T-helper 2 cell (primary cell): ENCODE data around the gene MSLN.

ENCODE experiments used
- DNase-seq, 5 experiments: peaks; one replicate each; pipeline versions ENCODE4 v3.0.0 to v3.0.0-alpha.2; 2012 to 2022

Gene MSLN

DNA sequence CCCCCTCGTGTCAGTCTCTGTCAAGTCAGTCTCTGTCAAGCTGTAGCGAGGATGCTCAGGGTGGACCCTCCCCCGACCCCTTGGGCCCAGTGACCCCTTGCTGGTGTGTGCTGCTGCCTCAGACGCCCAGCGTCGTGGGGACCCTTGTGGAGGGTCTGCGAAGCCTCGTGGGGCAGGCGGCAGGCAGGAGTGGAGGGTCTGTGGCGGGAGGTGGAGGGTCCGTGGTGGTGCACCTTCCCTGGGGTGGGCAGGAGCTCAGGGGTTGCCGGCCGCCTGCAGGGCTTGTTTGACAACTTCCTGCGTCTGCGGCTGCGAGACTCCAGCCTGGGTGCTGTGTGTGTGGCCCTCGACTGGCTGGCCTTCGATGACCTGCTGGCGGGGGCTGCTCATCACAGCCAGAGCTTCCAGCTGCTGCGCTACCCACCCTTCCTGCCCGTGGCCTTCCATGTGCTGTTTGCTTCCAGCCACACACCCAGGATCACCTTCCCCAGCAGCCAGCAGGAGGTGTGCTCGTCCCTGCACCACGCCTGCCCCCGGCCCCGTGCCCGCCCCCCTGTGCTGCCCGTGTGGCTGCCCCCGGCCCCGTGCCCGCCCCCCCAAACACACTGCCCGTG is 34.4 kb downstream of the MSLN start:
- DNase-seq: no peak

DNA sequence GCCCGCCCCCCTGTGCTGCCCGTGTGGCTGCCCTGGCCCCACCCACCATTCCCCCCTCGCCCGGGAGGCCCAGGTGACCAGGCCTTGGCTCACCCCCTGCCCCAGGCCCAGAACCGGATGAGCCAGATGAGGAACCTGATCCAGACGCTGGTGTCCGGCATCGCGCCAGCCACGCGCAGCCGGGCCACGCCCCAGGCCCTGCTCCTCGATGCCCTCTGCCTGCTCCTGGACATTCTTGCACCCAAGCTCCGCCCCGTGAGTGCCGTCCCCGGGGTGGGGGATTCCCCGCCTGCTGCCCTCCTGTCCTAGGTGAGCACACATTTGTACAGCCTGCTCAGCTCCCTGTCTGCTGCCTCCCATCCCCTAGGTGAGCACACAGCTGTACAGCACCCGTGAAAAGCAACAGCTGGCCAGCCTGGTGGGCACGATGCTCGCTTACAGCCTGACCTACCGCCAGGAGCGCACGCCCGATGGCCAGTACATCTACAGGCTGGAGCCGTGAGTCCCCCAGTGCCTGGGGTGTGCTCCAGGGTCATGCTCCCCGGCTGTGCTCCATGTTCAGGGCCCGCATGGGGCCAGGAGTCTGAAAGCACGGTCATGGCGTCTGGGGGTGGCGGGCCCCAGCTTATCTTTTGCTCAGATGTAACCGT is 35.2 kb downstream of the MSLN start:
- no peak for DNase-seq

DNA sequence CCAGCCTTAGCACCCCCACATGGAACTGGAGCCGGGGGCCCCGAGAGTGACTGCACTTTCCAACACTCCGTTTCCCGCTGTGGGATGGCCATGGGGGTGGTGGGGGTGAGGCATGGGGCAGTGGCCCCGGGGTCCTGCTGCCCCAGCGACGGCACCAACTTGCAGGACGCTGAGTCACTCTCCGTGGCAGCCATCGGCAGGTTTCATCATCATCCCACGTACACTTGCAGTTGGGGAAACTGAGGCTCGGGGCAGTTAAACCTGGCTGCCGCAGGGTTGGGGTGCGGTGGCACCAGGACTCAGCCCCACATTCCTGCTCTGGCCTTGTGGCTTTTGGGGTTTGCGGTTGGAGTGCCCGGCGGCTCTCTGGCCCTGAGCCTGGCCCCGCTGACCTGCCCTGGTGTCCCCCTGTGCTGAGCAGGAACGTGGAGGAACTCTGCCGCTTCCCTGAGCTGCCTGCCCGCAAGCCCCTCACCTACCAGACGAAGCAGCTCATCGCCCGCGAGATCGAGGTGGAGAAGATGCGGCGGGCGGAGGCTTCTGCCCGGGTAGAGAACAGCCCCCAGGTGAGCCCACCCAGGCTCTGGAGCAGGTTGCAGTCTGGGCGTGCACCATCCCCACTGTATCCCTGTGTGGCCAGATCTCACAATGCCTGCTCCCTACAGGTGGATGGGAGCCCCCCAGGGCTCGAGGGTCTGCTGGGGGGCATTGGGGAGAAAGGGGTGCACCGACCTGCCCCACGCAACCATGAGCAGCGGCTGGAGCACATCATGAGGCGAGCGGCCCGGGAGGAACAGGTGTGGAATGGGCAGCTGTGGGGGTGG is 36.0 kb downstream of the MSLN start:
- DNase-seq: no peak

DNA sequence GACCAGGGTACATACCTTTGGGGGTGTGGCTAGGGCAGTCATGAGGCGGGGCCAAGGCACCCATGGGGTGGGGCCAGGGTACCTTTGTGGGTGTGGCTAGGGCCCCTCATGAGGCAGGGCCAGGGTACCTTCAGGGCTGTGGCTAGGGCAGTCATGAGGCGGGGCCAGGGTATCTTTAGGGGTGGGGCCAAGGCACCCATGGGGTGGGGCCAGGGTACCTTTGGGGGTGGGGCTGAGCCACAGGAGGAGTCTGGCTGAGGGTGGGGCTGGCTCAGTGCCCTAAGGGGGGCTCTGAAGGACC is 36.5 kb downstream of the MSLN start:
- no peak for DNase-seq

DNA sequence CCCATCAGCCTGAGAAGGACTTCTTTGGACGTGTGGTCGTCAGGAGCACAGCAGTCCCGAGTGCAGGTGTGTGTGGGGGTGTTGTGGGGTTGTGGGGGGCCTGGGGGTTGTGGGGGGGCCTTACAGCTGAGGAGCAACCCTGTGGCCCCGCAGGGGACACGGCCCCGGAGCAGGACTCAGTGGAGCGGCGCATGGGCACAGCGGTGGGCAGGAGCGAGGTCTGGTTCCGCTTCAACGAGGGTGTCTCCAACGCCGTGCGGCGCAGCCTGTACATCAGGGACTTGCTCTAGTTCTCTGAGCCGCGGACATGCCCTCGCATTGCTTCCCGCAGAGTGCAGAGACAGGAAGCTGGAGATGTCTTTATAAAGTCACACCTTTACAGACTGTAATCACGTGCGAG is 37.2 kb downstream of the MSLN start:
- DNase-seq: no peak

DNA sequence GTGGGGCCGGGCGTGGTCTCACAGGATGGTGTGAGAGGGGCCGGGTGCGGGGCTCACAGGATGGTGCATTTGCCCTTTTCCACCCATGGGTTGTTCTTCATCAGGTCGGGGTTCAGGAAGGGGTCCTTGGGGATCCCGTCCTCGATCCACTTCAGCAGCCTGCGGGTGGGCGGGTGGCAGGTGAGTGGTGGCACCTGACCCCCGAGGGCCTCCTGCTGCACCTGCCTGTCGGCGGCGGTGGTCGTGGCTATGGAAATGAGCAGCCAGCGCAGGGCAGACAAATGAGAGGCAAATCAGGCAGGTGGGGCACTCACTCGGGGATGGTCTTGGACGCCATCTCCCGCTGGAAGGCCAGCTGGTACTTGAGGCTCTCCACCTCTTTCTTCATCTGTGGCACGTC is 38.1 kb downstream of the MSLN start:
- DNase-seq: no peak

DNA sequence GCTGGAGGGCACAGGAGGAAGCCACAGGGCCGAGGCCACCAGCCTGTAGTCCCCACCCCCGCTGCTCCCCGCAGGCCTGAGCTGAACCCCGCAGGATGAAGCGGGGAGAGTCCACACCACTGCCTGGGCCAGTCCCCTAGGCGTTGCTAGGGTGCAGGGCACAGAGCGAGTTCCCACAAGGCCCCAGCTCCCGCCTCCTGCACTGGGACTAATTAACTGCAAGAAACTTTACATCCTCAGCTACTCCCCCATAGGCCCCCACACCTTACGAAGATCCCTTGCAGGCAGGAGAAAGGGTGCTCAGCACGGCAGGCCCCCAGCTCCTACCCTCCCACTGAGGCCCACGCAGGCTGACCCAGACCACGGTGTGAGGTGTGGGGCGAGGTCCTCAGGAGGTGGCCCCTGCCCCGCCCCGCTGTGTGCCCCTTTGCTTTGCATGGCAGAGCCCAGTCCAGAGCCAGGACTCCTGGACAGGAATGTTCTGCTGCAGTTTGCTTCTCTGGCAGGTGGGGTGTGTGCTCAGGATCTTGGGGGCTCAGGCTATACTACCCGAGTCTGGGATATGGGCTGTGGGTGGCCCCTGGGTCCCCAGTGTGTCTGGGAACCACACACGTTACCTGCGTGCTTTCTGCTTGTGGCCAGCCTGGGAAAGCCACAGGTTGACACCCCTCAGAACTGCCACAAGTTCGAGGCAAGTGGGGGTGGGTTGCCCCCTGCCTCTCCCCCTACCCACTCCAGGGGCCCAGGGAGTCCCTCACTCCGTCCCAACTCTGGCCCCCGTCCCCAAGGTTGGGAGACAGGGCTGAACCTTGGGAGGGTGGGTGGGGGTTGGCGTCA is 38.8 kb downstream of the MSLN start:
- no peak for DNase-seq

DNA sequence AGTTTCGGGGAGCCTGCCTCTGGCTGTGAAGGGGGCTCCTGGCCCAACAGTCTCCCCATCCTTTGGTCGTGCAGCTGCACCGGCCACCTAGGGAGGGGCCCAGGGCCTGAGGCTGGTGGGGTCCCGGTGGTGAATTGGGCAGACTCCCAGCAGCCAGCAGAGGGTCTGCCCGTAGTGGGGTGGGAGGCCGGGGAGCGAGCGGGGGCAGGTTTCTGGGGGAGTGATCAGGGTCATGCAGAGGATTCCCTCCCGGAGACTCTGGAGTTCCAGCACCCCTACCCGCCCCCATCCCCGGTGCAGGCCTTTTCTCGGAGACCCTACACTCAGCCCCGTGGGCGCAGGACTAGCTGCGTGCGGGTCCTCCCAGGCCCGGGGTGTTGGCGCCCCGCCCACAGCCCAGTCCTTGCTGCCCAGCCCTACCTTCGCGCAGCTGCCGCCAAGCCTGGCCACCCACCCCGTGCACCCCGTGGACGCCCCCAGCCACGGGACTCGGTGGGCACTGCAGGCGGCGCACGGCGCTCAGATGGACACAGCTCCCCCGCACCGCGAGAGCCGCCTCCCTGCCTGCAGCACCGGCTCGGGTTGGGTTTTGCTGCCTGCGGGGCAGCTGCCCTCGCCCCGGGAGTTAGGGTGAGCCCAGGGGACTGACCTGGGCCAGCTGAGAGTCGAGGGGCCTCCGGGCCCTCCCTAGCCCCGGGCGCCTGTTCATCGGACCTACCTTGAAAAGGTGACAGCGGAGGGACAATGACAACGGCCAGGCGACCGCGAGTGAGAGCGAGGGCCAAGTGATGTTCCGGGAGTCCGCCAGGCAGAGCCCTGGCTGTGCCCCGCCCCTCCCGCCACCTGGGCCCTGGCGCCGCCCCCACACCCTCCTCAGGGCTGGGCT is 39.7 kb downstream of the MSLN start, which contains the start of gene GNG13:
Gene GNG13, minus strand, starts transcription at position 787 of the 886 bp plus-strand sequence. CDS start 1,657 bp downstream, outside the sequence.
- no peak for DNase-seq

DNA sequence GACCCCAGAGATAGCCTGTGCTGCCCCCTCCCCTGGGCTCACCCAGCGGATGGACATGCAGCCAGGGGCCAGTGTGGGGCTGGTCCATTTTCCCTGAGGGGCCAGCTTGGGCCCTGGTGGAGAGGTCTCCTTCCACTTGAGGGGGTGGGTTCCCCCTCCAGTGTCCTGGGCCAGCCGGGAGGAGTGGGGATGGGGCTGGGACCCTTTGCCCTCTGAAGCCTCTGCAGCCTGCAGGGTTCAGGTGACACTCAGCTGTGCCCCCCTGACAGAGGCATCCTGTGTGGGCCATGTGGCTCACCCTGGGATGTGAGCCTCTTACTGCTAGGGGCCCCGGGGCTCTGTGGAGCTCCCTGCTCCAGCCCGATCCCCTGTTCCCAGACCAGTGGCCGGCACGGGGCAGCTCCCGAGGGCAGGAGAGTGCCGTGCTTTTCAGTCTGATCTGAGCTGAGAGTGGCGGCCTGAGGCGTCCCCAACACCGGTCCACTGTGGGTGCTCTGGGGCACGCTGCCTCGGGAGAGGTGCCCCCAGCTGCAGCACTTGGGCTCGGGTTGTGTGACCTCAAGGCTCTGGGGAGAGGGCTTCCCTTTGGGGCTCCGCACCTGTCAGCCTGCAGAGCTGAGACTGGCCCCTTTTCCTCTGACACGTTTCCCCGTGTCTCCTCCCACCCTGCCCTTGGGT is 40.4 kb downstream of the MSLN start:
- DNase-seq: no peak

DNA sequence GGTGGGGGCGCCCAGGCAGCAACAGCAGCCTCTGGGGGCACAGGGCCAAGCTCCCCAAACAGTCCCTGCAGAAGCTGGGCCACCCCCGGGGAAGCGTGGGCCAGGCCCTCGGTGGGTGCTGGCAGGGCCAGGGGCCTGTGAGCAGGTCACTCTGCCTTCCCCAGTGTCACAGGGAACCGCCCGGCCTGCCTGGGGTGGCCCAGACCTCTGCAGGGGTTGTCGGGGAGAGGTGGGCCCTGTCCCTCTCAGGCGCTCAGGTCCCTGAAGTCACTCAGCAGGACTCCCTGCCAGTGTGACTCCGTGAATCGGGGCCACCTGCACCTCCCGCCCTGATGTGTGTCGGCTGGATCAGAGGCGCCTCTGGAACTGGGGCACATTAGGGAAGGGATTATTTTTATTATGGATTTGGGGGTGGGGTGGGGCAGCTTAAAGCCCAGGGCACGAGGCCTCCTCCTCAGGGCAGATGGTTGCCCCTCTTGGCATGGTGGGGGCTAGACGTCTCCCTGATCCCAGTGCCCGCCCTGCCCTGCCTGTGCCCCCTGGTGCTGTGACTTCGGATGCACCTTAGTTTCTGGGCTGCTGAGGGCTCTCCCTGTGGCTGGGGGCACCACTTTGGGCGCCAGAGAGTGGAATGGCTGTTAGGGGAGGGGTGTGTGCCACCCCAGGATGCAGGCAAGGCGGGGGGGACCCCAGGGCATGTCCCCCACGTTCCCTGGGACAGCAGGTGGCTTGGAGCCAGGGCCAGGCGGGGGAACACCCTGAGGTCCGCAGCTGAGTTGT is 41.2 kb downstream of the MSLN start:
- no peak for DNase-seq

DNA sequence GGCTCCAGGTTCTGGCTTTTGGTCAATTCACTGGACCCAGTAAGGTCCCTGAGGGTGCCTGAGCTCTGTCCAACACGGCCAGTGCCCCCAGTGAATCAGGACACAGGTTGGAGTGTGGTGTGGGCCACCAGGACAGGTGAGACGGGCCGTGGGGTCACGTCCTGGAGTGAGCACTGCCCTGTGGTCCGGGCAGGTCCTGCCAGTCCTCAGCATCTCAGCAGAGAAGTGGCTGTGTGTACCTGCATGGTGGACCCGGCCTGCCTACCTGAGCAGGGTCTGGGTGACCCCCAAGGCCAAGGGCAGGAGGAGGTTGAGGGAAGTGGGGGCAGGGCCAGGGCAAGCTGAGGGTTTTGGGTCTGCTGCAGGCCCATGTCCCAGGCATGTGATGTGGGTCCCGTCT is 41.9 kb downstream of the MSLN start:
- DNase-seq: no peak

DNA sequence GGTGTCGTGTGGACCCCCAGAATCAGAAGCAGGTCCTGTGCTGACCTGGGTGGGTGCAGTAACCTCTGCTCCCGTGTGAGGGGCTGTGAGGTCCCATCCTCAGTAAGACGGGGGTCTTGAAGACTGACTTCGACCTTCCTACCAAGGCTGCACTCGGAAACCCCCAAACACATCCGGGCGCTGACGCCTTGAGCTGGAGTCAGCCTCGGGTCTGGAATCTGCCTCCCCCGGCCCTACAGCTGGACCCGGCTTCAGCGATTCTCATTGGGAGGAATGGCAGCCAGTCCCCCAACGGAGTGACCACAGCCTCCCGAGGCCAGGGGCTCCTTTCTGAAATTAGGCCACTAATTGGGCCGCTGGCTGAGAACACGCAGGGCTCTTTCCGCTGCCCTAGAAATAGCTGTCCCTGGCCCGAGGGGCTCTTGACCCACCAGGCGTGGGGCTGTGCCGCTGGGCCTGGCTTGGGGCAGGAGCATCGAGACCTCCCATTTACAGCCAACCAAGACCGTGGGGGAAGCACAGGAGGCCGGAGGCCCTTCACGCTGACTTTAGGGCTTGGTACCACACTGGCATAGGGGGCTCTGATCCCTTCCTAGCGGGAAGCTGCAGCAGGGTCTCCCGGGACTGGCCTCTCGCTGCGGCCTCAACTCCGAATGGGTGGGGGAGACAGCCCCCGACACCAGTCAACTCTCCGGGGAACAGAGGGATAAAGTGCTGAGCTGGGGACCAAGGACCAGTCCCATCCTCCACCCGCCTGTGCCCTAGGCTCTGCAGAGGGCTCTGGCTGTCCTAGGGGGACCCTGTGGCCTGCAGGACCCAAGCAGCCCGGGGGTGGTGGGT is 42.6 kb downstream of the MSLN start:
- no peak for DNase-seq

DNA sequence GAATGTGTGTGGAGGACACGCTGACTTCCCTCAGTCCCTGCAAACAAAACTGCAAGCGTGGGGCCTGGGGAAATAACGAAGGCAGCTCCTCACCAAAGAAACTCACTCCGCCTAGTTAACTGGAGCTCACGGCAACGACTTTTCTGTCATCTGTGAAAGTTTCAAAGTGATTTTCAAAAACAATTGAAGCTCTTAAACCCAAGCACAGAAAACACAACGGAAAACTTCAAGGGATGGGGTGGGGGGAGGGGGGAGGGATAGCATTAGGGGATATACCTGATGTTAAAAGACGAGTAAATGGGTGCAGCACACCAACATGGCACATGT is 43.2 kb downstream of the MSLN start:
- no peak for DNase-seq

DNA sequence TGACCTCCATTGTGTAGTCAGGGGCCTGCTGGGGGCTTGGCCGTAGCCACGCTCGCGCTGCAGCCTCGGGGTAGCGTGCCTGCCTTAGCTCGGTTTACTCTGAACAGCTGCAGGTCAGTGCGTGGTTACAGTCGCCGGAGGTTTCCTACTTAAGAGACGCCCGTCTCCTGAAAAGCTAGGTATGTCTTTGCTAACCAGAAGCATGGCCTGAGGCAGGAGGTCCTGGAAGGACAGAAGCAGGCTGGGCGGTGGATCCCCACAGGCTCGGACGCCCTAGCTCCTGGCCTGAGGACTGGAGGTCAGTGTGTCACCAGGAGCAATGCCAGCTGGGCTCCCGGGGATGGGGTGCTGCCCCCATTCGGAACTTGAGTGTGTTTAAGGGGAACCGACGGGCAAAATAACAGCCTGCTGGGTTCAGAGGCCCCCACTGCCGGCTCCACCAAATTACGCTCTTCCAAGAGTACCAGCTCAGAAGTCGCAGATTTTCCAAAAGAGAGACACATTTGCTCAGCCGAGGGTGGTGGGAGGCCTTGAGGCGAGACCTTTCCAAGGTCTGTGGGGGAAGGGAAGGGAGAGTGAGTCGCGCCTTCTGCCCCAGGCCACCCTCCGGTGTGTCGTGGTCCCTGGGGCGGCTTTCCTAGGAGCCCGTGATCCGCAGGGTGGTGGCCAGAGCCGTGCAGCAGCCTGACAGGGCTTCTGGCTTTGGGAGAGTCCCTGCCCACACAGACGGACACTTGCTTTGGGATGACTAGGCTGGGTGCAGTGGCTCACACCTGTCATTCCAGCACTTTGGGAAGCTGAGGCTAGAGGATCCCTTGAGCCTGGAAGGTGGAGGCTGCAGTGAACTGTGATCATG is 43.9 kb downstream of the MSLN start:
- DNase-seq: no peak

DNA sequence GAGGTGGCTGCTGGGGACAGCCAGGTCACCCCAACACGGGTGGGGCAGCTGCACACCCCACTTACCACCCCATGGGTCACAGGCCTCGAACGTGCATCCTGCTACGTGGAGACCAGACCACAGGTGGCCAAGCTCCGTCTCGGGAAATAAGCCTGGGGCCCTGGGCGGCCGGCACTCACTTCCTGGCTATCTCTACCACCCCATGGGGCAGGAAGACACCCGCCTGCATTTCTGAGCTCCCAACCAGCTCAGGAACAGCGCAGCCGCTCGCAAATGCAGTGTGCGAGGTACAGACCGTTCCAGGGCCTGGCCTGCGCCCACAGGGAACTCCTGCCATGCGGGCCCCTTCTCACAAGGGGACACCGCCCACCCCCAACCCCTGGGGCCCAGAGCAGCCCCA is 44.9 kb downstream of the MSLN start:
- no peak for DNase-seq

DNA sequence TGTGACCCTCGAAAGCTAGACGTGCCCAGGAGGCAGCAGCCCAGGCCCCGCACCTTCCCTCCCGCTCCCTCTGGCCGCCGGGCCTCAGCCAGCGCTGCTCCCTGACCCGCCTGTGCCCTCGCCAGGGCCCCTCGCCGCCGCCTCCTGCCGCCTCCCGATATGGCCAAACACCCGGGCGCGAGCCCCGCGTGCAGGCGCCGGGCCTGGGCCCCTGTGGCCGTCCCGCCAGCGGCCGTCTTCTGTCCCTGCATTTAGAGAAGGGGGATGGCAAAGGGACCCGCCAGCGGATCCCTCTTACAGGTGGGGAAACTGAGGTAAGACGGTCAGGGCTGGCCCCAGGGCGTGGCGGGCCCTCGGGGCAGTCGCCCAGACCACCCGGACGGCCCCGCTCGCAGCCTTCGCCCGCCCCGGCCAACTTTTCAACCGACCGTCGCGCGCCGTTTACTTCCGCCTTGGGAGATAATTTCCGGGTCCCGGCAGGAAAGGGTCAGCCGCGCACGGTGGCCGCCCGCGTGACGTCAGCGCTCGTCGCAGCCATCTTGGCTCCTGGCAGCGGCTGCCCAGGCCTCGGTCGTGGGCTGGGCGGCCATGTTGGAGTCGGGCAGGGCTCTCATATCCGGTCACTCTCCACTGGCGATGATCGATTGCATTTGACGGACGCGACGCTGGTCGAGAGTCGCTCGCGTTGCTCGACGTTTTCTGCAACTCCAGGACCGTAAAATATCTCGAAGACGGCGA is 47.0 kb downstream of the MSLN start:
- DNase-seq: peak; percentile 64 to 94 (median 68)

DNA sequence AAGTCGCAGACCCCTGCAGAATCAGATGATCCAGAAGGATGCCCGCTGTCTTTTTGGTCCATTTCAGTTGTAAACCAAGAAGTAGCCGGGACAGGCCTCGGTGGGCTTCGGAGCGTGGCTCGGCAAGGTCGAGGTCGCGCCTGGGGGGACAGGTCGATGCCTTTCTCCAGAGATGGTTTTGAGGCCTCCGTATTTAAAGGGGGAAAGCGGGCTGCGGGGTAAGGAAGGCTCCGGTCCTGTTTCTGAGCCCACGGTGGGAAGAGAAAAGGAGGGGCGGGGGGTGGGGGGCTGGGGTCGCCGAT is 47.5 kb downstream of the MSLN start:
- no peak for DNase-seq

DNA sequence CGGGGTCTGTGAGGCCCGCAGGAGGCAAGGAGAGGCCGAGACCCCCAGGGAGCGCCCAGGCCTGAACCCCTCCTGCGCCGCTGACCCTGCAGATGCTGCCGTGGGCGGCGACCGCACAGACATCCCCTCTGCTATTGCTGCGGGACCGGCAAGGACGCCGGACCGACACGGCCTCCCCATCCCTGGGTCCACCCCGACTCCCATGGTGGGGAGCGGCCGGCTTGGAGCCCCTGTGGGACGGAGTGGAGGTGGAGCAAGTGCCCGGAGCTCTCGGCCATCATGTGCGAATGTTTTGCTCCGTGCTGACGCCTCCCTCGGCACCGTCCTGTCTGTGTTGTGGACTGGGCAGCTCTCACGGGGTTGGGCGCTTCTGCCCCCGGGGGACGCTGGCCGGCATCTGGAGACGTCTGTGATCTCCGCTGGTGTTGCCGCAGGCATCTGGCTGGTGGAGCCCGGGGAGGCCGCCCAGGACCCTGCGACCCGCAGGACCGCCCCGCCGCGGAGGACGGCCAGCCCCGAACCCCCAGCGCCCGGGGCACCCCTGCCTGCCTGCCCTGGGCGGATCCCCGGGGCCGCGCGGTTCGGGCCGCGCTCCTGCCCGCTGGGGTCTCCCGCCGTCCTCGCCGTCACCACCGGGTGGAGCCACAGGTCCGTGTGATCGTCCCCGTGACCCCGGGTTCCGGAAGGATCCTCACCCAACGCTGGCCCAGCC is 52.8 kb downstream of the MSLN start:
- DNase-seq: peak in 3 of 5 experiments; percentile 31 to 52 (median 43)
